T-helper 9 cell (primary cell): Measurements from ENCODE around the gene RASGRP1.

Experiments used
- DNase-seq: peaks from one replicate; pipeline ENCODE4 v3.0.0-alpha.2; 2020

Gene RASGRP1

DNA sequence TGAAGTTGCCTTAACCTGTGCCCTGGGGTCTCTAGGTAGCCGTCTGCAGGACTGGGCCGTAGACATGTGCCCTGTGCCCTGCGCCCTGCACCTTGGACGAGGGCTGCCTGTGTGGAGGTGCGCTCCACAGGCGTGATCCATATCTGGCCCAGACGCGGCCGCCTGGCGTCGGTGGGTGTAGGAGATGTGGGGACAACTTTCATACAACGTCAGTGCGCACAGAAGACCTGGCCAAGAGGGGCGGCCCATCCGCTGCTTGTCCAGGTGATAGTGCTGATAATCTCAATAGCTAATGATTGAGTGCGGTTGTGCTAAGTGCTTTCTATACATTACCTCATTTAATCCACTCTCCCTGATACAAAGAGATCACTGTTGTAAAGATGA is 665 bp upstream of the RASGRP1 start:
- DNase-seq = no peak

DNA sequence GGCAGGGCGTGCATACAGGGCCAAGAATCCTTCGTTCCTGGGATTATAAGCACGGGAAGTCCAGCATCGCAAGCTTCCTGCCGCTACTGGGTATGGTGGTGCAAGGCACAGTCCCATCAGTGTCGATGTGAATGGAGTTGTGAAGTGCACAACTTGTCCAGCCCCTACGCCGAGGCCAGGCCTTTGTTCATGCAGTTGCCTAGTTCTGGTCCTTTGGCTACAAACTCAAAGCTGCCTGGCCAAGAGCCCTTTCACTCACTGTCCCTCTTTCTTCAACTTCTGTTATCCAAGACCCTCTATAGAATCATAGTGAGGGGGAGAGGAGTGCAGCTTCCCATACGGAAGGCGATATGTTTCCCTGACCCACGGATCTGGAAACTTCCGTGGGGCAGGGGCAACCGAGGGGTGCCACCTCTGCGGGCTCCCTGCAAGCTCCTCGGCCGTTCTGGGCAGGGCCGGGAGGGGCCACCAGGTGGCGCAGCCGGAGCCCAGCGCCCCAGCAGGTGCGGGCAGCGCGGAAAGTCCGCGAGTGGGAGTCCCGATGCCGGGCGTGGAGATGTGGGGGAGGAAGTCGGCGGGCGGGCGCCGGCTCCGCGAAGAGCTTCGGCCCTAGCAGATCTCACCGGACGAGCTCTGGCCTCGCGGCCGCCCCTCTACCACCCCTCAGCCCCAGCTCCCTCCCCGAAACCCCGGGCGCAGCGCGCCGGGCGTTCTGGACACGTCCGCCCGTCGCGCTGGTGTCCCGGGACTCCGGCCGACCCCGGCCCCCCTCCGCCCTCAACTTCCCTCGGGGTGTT is 693 bp downstream of the RASGRP1 start:
- peak; percentile 81 for DNase-seq

DNA sequence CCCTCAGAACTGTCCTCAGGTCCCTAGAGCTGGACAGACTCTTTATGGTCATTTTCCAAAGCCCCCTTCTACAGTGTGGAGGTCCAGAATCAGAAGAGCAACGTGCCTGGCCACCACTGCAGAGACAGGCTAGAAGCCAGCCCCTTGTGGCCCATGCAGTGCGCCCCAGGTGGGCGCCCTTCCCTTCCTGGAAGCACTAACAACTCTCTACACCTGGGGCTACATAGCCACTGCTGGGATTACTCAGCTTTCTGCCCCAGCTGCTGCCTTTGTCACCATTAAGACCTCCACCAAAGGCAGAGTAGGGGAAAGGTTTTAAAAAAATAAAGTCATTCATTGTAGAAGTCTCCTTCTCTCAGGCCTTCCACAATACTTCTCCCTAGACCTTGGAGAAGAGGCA is 2.3 kb downstream of the RASGRP1 start:
- no peak for DNase-seq

DNA sequence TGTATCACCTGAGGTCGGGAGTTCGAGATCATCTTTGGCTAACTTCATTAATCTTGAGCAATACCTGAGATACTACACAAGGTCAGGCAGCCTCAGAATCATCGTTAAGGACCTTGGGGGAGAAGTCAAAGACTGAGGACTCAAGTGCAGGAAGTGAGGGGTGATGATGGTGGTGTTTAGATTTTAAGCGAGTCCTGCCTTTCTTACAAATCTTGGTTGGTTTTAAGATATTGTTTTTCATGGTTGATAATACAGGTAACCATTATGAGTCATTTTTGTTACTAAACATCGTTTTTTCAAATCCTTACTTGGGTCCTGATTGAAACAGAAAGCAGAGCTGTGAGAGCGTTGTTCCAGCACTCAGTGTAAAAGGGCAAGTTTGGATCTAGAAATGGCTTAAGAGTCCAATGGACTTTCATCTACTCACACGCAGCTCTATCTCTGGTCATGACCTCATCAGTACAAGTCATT is 4.1 kb downstream of the RASGRP1 start:
- no peak for DNase-seq

DNA sequence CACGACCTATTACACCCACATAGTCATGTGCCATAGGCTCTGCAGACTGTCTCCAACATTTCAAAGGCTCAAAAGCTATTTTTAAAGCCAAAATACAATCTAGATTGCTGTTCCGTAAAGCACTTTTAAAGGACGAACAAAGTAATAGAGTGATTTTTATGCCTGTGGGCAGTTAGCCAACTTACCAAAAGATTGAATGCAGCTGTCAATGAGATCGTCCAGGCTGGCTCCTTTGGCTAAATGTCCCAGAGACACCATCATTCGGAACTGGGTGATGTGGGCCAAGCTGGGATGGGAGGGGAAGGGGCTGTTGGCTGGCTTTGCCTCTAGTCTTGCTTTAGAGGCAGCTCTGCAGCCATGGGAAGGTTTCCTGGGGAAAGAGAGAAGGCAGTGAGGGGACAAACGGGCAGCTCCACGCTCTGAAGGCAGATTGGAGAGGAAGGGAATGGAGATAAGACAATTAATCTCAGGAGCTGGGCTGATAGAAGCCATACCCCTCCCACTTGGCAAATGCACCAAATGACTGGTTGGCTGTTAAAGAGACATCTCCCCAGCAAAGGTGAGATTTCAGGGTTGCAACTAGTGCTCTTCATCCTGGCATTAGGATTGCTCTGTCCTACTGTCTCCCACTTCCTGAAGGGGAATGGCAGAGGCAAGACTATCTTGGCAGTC is 4.8 kb downstream of the RASGRP1 start:
- no peak for DNase-seq

DNA sequence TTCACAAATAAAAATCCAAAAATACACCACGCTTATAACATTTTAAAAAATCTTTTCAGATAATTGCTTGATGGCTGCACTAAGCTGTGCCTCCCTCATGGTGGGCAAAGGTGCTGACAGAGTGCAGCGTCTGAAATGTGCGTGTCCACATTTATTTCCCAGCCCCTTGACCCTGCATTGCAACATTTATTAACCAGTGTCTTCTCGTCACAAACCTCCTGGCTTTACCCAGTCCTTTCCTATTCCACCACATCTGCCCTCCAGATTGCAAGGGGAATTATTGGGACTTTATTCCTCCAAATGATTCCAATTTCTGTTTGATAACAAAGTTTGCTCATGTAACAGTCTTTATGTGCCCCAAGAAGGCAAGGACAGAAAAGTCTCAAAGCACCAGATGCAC is 5.5 kb downstream of the RASGRP1 start:
- DNase-seq = no peak

DNA sequence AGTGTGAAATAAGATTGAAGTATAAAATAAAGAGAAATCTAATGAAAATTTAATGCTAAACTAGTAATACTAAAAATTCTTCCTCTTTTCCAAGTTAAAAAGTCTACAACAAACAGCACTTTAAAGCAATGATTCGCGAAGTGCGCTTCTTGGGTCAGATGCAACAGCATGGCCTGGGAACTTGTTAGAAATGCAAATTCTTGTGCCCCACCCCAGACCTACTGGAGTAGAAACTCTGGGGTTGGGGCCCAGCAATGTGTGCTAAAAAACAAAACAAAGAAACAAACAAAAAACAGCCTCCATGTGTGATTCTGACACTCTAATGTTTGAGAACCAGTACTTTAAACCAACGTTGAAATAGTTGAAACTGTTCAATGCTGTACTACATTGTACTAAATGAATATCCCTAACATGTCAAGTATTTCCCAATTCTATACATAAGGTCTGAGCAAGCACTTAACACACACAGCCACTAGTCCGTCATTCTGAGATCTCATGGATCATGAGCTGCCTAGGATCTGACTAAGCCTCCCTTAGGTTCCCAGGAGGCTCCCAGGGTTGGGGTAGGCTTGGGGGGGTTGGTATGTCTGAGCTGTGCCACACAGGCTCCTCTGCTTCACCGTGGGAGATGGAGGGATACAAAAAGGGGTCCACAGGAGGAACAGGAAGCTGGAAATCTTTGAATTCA is 6.1 kb downstream of the RASGRP1 start:
- no peak for DNase-seq

DNA sequence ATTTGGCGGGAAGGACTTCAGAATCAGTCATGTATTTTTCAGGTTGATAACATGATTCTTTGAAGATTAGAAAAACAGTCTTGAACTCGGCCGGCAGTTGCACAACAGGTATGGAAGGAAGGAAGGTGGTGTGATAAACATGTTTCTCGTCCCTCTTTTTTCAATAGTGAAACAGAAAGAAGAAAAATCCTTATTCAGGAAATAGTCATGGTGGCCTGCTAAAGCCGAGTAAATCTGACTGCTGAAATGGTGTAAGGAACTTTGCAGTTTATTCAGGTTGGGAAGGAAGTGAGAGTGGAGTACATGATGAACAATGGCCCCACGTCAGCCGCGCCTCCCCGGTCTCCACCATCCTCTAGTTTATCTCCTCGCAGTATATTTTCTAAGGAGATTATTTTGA is 6.7 kb downstream of the RASGRP1 start:
- no peak for DNase-seq

DNA sequence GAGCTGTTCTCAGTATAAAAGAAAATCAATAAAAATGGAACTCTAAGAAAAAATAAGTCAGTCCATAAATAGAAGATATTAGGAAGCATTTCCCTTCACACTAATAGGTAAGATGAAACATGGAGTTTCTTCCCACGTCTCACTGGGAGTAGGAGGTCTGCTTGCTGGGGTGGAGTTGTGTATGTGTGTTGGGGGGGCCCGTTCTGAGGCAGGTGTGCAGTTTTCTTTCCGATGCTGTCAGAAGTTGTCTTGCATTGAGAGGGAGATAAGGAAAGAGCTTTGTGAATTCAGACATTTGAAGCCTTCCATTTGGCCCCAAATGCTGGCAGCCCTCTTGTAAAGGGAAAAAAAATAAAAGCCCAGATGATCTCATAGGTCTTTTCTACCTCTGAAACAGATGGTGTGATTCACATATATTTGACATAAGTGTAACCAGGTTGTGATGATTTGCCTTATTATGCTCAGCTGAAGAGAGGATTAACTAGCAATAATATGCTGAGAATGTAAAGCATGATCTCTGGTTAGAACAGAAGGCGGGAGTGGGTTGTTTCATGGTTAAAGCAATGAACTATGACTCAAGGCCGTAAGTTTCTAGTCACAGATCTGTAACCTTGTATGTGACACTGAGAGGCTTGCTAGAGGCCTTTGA is 8.8 kb downstream of the RASGRP1 start:
- no peak for DNase-seq

DNA sequence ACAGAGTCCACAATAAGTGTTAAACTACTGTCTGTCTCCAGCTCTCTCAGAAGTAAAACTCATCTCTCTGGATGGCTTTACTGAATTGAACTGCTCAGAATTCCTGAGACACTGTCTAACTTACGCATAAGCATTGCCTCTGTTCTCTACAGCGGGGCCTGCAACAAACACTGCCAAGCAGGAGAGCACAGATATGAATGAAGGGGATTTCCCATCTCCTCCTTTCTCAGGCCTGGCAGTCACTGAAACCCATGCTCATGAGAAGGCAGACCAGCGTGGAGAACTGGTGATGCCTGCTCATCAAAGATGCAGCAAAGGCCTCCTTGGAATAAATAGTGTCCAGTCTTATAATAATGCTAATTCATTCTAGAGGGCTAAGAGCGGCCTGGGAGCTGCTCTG is 10.3 kb downstream of the RASGRP1 start:
- DNase-seq = peak; percentile 33

DNA sequence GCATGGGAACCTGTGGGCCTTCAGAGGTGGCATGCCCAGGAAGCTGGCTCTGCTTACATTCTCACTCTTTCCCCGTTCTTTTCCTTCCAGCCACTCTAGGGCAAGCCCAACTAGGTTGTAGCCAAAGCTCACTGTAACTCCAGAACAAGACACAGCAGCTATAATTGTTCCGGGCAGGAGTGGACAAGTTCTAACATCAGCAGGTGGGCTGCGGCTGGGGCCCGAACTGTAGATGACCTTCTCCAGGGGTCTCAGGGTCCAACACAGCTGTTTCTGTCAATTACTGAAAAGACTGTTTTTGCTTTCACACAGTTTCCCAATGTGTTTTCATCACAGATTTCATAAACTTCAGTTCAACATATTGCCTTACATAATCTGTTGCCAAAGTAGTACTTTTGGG is 11.5 kb downstream of the RASGRP1 start:
- no peak for DNase-seq

DNA sequence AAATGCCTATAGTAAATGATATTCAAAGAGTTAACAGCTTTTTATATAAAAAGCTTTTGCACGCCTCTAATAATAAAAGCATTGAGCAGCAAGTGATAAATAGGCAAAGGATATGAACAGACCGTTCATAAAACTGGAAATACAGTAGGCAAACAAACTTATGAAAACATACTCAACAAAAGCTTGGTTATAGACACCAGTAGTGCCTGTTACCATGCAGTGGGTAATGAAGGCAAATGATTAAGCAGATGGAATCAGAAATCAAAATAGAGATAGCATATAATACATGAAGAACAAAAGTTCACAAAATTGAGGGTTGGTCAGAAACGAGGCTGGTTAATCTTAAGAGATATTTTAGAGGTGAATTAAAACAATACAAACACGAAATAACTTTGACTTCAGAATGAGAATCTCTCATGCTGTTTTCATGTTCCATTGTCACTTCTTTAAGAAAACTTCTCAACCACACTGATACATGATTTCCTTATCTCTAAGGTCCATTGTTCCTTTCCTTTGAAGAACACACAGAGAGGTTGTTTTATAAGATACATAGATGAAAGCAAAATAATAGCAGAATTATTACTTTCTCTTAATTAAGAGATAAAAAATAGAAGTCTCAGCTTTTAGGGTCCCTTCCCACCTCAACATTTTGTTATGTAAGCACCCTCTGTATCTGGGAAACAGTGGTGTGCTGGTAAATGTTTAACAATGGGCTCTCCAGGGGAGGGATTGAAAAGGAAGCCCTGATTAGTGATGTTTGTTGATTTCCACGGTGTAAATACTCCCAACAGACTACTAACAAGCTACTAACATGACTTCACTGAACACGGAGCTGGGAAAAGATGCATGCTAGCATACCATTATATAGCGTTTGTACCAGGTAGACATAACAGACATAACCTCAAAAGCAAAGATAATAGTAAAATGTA is 12.6 kb downstream of the RASGRP1 start:
- no peak for DNase-seq

DNA sequence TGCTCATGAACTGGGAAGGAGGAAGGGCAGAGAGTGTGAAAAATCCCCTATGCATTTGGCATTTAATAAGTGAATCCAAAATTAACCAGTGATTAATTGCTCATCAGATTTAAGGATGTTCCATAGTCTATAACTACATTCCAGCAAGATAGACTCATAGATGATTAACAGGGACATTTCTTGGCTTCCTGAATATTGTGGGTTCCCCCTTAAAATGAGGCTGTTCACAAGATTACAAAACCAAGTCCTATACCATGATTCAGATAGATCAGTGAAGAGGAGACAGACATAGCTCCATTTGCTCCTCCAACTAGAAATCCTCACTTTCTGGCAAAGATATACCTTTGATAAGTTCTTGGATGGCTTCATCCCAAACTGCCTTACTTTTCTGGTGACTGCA is 15.4 kb downstream of the RASGRP1 start:
- DNase-seq = no peak

DNA sequence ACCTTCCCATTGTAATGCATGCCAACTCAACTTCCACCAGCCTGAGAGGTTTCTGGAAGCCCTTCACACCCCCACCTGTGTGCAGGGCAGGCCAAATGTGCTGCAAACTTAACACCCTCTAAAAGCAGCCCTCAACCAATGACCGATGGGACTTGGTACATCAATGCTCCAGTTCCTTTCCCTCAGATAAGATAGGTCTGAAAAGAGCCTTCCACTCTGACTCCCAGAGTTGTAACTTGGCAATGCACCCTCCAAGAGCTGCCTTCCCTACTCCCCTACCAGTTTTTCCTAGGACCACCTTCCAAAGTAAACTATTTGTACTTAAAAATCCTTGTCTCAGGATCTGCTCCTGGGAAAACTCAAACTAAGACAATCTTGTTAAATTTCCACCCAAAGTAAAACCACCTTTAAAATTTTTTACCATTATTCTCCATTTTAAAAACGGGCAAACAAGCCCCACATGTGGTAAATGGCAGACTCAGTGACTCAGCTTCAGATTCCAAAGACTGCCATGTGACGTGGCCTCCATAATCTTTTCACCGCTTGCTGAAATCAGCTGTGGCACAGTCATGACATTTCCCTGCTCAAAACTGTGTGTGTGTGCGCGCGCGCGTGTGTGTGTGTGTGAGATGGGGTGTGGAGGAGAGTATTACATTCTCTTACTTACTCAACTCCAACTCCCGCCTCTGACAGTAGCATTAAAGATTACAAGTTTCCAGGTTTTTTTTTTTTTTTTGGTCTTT is 17.2 kb downstream of the RASGRP1 start:
- DNase-seq = no peak

DNA sequence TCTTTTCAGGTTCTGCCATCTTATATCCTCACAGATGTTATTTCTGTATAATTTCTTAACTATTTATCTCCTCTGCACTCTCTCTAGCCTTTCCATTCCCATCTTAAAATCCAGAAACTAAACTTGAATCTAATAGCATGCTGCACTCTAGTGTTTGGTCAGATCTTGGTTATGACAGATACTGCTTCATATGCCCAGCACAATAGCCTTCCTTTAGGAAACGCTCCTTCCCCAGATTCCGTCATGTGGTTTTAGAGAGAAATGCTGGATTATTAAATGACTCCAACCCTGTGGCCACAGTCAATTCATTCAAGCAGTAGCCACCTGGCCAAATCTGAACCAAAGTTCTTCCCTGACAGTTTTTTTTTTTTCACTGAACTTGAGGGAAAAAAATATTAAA is 19.4 kb downstream of the RASGRP1 start:
- DNase-seq = no peak

DNA sequence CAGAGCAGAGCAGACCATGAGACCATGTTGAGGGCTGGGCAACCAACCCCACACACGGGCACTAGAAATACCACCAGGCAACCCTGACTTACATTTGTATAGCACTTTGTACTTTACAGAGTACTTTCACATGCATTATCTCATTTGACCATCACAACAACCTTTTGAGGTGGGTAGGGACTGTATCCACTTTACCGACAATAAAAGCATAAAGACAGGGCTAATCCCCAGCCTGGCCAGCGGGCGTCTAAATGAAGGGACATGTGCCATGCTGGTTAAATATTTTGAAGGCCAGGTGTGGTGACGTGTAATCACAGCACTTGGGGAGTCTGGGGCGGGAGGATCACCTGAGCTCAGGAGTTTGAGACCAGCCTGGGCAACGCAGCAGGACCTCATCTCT is 23.6 kb downstream of the RASGRP1 start:
- no peak for DNase-seq

DNA sequence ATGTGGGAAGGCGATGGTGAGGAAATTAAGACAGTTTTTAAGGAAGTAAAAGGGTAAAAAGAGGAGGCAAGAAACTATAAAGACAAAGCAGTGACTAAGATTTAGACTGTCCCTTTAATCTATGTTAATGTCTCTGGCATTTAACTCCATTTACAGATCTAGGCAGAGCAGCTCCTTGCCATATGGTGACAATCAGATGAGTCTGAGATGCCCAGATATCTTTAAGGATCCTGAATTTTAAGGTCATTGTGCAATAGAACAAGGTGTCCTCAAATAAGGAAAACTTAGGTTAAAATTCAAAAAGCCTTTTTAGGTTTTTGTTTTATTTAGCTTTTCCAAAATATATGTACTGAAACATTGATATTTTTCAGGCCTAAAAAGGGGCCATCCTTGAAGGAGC is 24.1 kb downstream of the RASGRP1 start:
- no peak for DNase-seq

DNA sequence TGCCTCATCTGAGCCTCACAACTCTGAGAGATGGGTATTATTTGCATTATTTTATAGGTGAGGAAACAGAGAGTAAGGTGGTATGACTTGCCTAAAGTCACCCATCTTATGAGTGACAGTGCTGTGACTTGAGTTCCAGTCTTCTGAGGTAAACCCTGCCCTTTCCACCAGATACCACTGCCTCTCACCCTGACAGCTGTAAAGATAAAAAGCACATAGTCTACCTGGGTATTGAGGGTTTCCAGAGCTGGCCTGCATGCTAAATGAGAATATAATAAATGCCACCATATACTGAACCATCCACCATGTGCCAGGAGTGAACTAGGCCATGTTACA is 25.6 kb downstream of the RASGRP1 start:
- DNase-seq = no peak

DNA sequence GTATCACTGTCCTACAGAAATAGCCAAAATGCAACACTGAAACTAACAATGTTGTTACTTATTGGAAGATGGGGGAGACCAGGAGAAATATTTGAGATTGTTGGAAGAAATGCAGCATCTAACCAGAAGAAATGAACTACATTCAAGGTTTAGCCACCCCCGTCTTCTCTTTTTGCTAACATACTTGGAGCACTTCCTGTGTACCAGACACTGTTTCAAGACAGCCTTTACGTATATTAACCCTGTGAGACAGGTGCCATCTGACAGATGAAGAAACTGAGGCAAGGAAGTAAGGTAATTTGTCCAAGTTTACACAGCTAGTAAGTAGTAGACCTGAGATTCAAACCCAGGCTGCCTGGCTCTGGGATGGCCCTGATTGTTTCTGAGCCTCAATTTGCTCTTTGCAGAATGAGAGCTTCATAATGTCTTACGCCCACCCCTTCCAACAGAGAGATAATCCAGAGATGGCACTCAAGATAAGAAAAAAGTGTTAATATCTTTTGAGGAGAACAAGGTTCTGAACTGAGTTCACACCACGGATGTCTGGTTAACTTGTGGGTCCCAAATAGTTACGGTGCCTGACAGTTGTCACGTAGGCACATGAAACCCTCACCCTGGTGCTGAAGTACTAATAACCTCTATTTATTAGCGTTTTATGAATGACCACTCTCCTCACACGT is 26.1 kb downstream of the RASGRP1 start:
- no peak for DNase-seq

DNA sequence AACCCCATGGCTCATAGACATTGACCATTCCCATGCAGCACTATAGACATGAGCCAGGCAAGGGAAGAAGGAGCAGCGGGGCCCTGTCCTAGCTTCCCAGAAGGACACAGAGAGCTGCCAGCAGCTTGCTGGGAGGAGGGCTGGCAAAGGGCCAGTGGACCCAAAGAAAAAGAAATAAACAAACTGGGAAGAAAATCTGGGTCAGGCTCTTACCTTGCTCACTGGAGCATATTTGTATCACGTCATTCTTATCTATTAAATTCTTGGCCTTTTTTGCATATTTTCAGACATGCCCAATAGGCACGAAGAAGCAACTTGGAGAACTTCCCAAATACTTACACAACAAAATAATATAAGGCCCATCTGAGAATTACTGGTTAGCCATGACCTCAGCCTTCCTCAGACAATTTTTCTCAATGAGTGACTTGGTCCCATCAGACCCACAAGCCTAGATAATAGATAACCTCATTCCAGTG is 28.4 kb downstream of the RASGRP1 start:
- no peak for DNase-seq
